Lower leg skin (tissue), 4 donors: ENCODE data around the gene NOL3. TPM values are rescaled to one million over a fixed set of nuclear protein-coding genes. Genes with fewer than 3 reads are reported as not detected.

Experiments
- DNase-seq, 2 donors: peaks; one replicate each; pipeline ENCODE4 v3.0.0-alpha.2; 2019; ENCODE audit warnings: low spot score in 2 of 2
- H3K4me3 ChIP-seq: fragments of 200-600 bp; sonication (generic); 2 replicates; pipeline ENCODE4 v1.5.1; 2017; ENCODE audit warnings: mild to moderate bottlenecking, low read depth; ENCODE audit not compliant: poor library complexity, severe bottlenecking
- POLR2A ChIP-seq, 2 donors: fragments of 450-650 bp; IDR thresholded peaks; one replicate each; pipeline ENCODE4 v1.6.1; 2016 to 2017; ENCODE audit warnings: antibody characterized with exemption in 2 of 2, mild to moderate bottlenecking in 1 of 2, moderate library complexity in 1 of 2
- WGBS, 2 donors: methylation state at CpG; one replicate each; pipeline ENCODE4 v1.1.5; 2018; 5-methylcytosine and 5-hydroxymethylcytosine counted together
- intact Hi-C: fragments of 100-400 bp; cut with DNase I; formaldehyde crosslinking; loops from one replicate; pipeline ENCODE4 v1.15.0; 2023; ENCODE audit warnings: low total_unique reads
- total RNA-seq, 4 donors: library from RNA; depleted of rRNA; stranded (reverse); fragments of >200 nt; gene quantifications; one replicate each; pipeline ENCODE4 v1.1.0, GENCODE V29; 2016
- TF ChIP-seq, protein P1 (sequence below), 3 donors: fragments of 450-650 bp; IDR thresholded peaks; one replicate each; pipeline ENCODE4 v1.5.1; 2016; ENCODE audit warnings: antibody characterized with exemption in 3 of 3, mild to moderate bottlenecking in 3 of 3, moderate library complexity in 2 of 3

NOL3 gene
- total RNA-seq, 4 donors from 2014 or later = 84.3 to 139 (median 115) TPM

GRCh38 chr16:67150833-67151396, 19.4 kb upstream of the NOL3 start, which contains the start of gene B3GNT9:
B3GNT9 (minus strand) TSS chr16:67150998; CDS start chr16:67150485, 513 bp downstream.
- H3K4me3 ChIP-seq = peak within 1 kb of the TSS; percentile 55
- WGBS, 2 donors = 1 to 2% methylated on average over 16 to 25 of the region's 34 CpGs
- TF ChIP-seq POLR2A (IDR thresholded peaks at IDR 0.05) = no peak
- TF ChIP-seq, protein P1, sequence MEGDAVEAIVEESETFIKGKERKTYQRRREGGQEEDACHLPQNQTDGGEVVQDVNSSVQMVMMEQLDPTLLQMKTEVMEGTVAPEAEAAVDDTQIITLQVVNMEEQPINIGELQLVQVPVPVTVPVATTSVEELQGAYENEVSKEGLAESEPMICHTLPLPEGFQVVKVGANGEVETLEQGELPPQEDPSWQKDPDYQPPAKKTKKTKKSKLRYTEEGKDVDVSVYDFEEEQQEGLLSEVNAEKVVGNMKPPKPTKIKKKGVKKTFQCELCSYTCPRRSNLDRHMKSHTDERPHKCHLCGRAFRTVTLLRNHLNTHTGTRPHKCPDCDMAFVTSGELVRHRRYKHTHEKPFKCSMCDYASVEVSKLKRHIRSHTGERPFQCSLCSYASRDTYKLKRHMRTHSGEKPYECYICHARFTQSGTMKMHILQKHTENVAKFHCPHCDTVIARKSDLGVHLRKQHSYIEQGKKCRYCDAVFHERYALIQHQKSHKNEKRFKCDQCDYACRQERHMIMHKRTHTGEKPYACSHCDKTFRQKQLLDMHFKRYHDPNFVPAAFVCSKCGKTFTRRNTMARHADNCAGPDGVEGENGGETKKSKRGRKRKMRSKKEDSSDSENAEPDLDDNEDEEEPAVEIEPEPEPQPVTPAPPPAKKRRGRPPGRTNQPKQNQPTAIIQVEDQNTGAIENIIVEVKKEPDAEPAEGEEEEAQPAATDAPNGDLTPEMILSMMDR (IDR thresholded peaks at IDR 0.05) = no peak
- intact Hi-C loops = no loop called here
- DNase-seq = peak in 1 of 2 donors; percentile 94

- no peak for DNase-seq
- H3K4me3 ChIP-seq = no peak overlapping the region
- no peak for TF ChIP-seq POLR2A (IDR thresholded peaks at IDR 0.05)
- TF ChIP-seq, protein P1 (IDR thresholded peaks at IDR 0.05) = no peak
- intact Hi-C loops = no loop called here
- 47 to 52% methylated on average over 8 of the region's 8 CpGs for WGBS, 2 donors
Measured at GRCh38 chr16:67151431-67152097, 18.8 kb upstream of the NOL3 start.

- DNase-seq = no peak
- H3K4me3 ChIP-seq = no peak overlapping the region
- no peak for TF ChIP-seq POLR2A (IDR thresholded peaks at IDR 0.05)
- TF ChIP-seq, protein P1 (IDR thresholded peaks at IDR 0.05) = no peak
- intact Hi-C loops = loop anchor here (5.0 kb wide), 1 partner anchor 177 kb away; no protein-coding TSS in a partner anchor
- 30 to 42% methylated on average over 34 to 47 of the region's 61 CpGs for WGBS, 2 donors
Measured at GRCh38 chr16:67154578-67155294, 15.6 kb upstream of the NOL3 start.

GRCh38 chr16:67155295-67156142, 14.8 kb upstream of the NOL3 start:
- 25 to 35% methylated on average over 28 to 33 of the region's 74 CpGs for WGBS, 2 donors
- no peak for TF ChIP-seq POLR2A (IDR thresholded peaks at IDR 0.05)
- TF ChIP-seq, protein P1 (IDR thresholded peaks at IDR 0.05) = peak in 1 of 3 donors; percentile 53
- intact Hi-C loops = loop anchor here (5.0 kb wide), 1 partner anchor 178 kb away; no protein-coding TSS in a partner anchor
- DNase-seq = no peak
- H3K4me3 ChIP-seq = no peak overlapping the region

DNA sequence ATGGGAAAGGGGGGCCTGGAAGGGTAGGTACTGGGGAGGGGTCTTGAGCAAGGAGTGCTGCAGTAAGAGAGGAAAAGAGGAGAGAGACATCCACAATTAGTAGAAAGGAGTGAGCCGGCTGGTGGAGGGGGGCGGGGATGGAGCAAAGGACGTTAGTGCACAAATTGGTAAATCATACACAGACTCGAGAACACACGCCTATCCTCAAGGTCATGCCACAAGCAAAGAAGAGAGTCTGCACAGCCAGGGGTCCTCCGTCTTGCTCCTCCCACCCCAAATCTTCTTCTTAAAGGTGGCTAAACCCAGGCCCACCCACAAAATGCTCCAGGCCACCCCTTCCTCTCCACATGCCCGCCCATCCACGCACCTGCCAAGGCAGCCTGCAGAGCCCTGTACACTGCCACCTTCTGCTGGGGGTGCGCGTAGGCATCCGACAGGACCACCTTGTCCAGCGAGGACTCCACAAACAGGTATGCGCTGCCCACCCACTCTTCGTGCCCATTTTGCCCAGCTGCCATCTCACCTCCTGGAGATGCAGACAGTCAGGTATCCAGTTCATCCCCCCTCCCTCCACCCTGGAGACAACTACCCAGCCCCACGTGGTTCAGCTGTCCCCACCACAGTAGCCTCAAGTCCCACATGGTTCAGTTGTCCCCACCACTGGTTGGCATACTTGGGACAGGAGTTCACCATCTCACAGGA, 14.0 kb upstream of the NOL3 start:
- WGBS, 2 donors = 64 to 74% methylated on average over 14 to 15 of the region's 15 CpGs
- no peak overlapping the region for H3K4me3 ChIP-seq
- intact Hi-C loops = loop anchor here (5.0 kb wide), 1 partner anchor 179 kb away; no protein-coding TSS in a partner anchor
- TF ChIP-seq, protein P1 (IDR thresholded peaks at IDR 0.05) = no peak
- no peak for TF ChIP-seq POLR2A (IDR thresholded peaks at IDR 0.05)
- DNase-seq = no peak
